Stimulated activated CD4-positive, alpha-beta T cell treated with anti-CD3 and anti-CD28 coated beads, Interleukin-12 subunit alpha, Interleukin-12 subunit beta, amount 100 ng/mL, for 24 hours (primary cell): Measurements from ENCODE around the gene CDH23.

ENCODE experiments used
- DNase-seq, 2 experiments: peaks; one replicate each; pipeline ENCODE4 v3.0.0-alpha.2; 2020; ENCODE audit warnings: low read depth in 2 of 2

Gene CDH23

GRCh38 chr10:71564194-71564820 is 167.6 kb downstream of the CDH23 start:
- no peak for DNase-seq

- no peak for DNase-seq
These were observed 168.7 kb downstream of the CDH23 start for GRCh38 chr10:71565284-71566000.

GRCh38 chr10:71567006-71567405 is 170.3 kb downstream of the CDH23 start:
- no peak for DNase-seq

- DNase-seq, result no peak
These were observed 172.3 kb downstream of the CDH23 start for GRCh38 chr10:71568896-71569492.

GRCh38 chr10:71569775-71570588 is 173.3 kb downstream of the CDH23 start:
- peak; percentile 59 to 83 for DNase-seq

- DNase-seq, result no peak
These were observed 174.9 kb downstream of the CDH23 start for GRCh38 chr10:71571460-71572175.

- DNase-seq, result no peak
These were observed 176.2 kb downstream of the CDH23 start for GRCh38 chr10:71572962-71573361.

- no peak for DNase-seq
These were observed 177.1 kb downstream of the CDH23 start for GRCh38 chr10:71573562-71574518.

- no peak for DNase-seq
These were observed 178.7 kb downstream of the CDH23 start for GRCh38 chr10:71575451-71575850.

GRCh38 chr10:71575934-71576801 is 179.4 kb downstream of the CDH23 start:
- DNase-seq, result no peak

GRCh38 chr10:71576842-71577241 is 180.1 kb downstream of the CDH23 start:
- no peak for DNase-seq

GRCh38 chr10:71577345-71577744 is 180.6 kb downstream of the CDH23 start:
- DNase-seq, result no peak

- DNase-seq, result no peak
These were observed 181.3 kb downstream of the CDH23 start for GRCh38 chr10:71578069-71578468.

- DNase-seq, result no peak
These were observed 182.9 kb downstream of the CDH23 start for GRCh38 chr10:71579668-71580067.

- DNase-seq, result no peak
These were observed 183.7 kb downstream of the CDH23 start for GRCh38 chr10:71580415-71580814.

- no peak for DNase-seq
These were observed 184.2 kb downstream of the CDH23 start for GRCh38 chr10:71580926-71581325.

- no peak for DNase-seq
These were observed 184.7 kb downstream of the CDH23 start for GRCh38 chr10:71581376-71581775.

- DNase-seq, result no peak
These were observed 185.3 kb downstream of the CDH23 start for GRCh38 chr10:71582019-71582418.
